HG03520 (cell line): Measurements from ENCODE around the gene PITPNM1.
A peak's percentile ranks its signal among the peaks of the same experiment; 100 is the strongest.
"Not testable (repeated sequence)": the region's sequence is repeated elsewhere in the genome, so short reads cannot be mapped to it uniquely, and the experiment has no call there.

Experiments
- ATAC-seq: cut with Tn5 transposase; IDR thresholded peaks from one replicate; pipeline ENCODE4 v1.9.1; 2021; ENCODE audit warnings: mild to moderate bottlenecking, moderate library complexity; ENCODE audit not compliant: unreplicated experiment

The PITPNM1 gene

GRCh38 chr11:67491276-67492068 lies 13.7 kb downstream of the PITPNM1 start:
- no peak for ATAC-seq

- ATAC-seq = no peak
Measured at GRCh38 chr11:67490727-67491065, 14.5 kb downstream of the PITPNM1 start.

- ATAC-seq = no peak
Measured at GRCh38 chr11:67489885-67490726, 15.1 kb downstream of the PITPNM1 start.

- ATAC-seq = no peak
Measured at GRCh38 chr11:67489203-67489884, 15.8 kb downstream of the PITPNM1 start.

- no peak for ATAC-seq
Measured at GRCh38 chr11:67486481-67487195, 18.5 kb downstream of the PITPNM1 start.

- not testable (repeated sequence) for ATAC-seq
Measured at GRCh38 chr11:67485873-67486361, 19.2 kb downstream of the PITPNM1 start.

- ATAC-seq = no peak
Measured at GRCh38 chr11:67484847-67485311, 20.3 kb downstream of the PITPNM1 start.

- ATAC-seq = no peak
Measured at GRCh38 chr11:67483831-67484665, 21.1 kb downstream of the PITPNM1 start.

GRCh38 chr11:67482827-67483798 lies 22.1 kb downstream of the PITPNM1 start, which contains the start of gene AIP:
Gene AIP (plus strand): TSS chr11:67483026. CDS start chr11:67483159, 133 bp downstream.
- ATAC-seq = peak; percentile 52

- ATAC-seq = no peak
Measured at GRCh38 chr11:67482275-67482826, 22.8 kb downstream of the PITPNM1 start.

GRCh38 chr11:67477344-67478050 lies 27.7 kb downstream of the PITPNM1 start:
- not testable (repeated sequence) for ATAC-seq

- not testable (repeated sequence) for ATAC-seq
Measured at GRCh38 chr11:67476692-67477091, 28.5 kb downstream of the PITPNM1 start.

GRCh38 chr11:67472882-67473281 lies 32.3 kb downstream of the PITPNM1 start:
- no peak for ATAC-seq

- ATAC-seq = no peak
Measured at GRCh38 chr11:67470337-67471002, 34.7 kb downstream of the PITPNM1 start.

GRCh38 chr11:67469508-67469811 lies 35.7 kb downstream of the PITPNM1 start:
- no peak for ATAC-seq

- ATAC-seq = peak; percentile 67
Measured at GRCh38 chr11:67468759-67469507, 36.2 kb downstream of the PITPNM1 start, which contains the start of gene TMEM134. Gene TMEM134 (minus strand): TSS chr11:67469251. CDS start chr11:67469192, 59 bp downstream.
